ENCODE data around the gene PARD6B. TPM values are rescaled to one million over a fixed set of nuclear protein-coding genes. Genes with fewer than 3 reads are reported as not detected.
A peak's percentile ranks its signal among the peaks of the same experiment; 100 is the strongest.
"Not testable (repeated sequence)": the region's sequence is repeated elsewhere in the genome, so short reads cannot be mapped to it uniquely, and the experiment has no call there.

Gene PARD6B
- total RNA-seq, 2 donors from 2014 or later = 8.3 to 14.4 TPM

GRCh38 chr20:50691573-50692551 is 39.5 kb upstream of the PARD6B start:
- Histone ChIP-seq H3K27ac (peak overlapping the region; percentile 35 to 62), H3K27me3 (replicated peaks; ENCODE audit: insufficient read depth) (no peaks in the 10 kb centered on the region), H3K9me3 (no peaks in the 10 kb centered on the region), H3K36me3 (no peaks in the 10 kb centered on the region), H3K4me3 (peak overlapping the region; percentile 16 to 21), H3K4me1 (replicated peaks) (no peaks in the 10 kb centered on the region)
- intact Hi-C loops (cut with DNase I) = no loop called here
- no peak for TF ChIP-seq CTCF (IDR thresholded peaks at IDR 0.05)
- no peak for TF ChIP-seq POLR2AphosphoS5 (IDR thresholded peaks at IDR 0.05)
- no peak for TF ChIP-seq POLR2A (IDR thresholded peaks at IDR 0.05)
- no peak for DNase-seq (ENCODE audit: low spot score)
- 29% methylated on average over 23 of the region's 23 CpGs for WGBS

GRCh38 chr20:50692552-50692933 is 38.8 kb upstream of the PARD6B start:
- TF ChIP-seq POLR2AphosphoS5 (IDR thresholded peaks at IDR 0.05) = no peak
- Histone ChIP-seq H3K9me3 (no peaks in the 10 kb centered on the region), H3K27me3 (replicated peaks; ENCODE audit: insufficient read depth) (no peaks in the 10 kb centered on the region), H3K4me1 (replicated peaks) (no peaks in the 10 kb centered on the region), H3K27ac (no peak overlapping the region), H3K36me3 (no peaks in the 10 kb centered on the region), H3K4me3 (no peak overlapping the region)
- WGBS = 72% methylated on average over 2 of the region's 2 CpGs
- intact Hi-C loops (cut with DNase I) = no loop called here
- DNase-seq (ENCODE audit: low spot score) = no peak

DNA sequence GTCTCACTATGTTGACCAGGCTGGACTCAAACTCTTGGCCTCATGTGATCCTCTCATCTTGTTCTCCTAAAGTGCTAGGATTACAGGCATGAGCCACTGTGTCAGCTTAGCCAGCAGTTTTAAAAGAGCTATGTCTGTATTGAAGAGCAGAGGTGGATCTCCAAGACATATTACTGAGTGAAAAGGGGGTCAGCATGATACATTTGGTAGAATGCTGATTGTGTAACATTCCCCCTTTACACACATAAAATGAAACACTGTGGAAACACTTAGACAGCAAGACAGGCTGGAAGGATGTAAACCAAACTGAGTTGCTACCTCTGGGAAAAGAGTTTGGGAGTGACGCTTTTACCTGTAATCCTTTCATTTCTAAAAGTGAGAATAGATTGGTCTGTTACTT is 38.4 kb upstream of the PARD6B start:
- Histone ChIP-seq H3K4me1 (replicated peaks) (no peaks in the 10 kb centered on the region), H3K36me3 (no peaks in the 10 kb centered on the region), H3K27me3 (replicated peaks; ENCODE audit: insufficient read depth) (no peaks in the 10 kb centered on the region), H3K9me3 (no peaks in the 10 kb centered on the region), H3K27ac (no peak overlapping the region), H3K4me3 (no peak overlapping the region)
- no peak for DNase-seq (ENCODE audit: low spot score)
- intact Hi-C loops (cut with DNase I) = no loop called here
- TF ChIP-seq CTCF (IDR thresholded peaks at IDR 0.05) = no peak
- 93% methylated on average over 1 of the region's 1 CpG for WGBS

DNA sequence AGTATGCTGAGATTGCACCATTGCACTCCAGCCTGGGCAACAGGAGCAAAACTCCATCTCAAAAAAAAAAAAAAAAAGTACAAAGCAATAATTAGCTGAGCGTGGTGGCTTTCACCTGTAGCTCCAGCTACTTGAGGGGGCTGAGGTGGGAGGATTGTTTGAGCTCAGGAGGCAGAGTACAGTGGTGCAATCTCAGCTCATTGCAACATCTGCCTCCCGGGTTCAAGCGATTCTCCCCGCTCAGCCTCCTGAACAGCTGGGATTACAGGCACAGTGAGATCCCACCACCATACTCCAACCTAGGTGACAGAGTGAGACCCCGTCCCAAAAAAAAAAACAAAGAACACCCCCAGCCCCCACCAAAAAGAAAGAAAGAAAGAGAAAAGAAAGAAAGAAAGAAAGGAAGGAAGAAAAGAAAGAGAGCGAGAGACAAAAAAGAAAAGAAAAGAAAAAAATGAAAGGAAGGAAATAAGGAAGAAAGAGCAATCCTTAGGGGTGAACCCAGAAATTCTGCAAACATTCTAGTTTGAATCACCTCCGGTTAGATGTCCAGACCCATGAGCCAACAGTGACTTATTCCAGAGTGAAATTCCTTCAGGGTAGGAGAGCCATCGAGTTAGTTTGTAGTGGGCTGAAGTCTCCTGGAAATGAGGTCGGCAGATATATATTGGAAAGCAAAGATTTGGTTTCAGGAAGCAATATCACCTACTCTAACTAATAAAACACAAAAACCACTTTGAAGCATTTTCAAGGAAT is 36.8 kb upstream of the PARD6B start:
- intact Hi-C loops (cut with DNase I) = no loop called here
- H3K9me3 ChIP-seq = no peaks in the 10 kb centered on the region
- H3K4me3 ChIP-seq = no peak overlapping the region
- no peak for DNase-seq (ENCODE audit: low spot score)
- H3K4me1 ChIP-seq (replicated peaks) = no peaks in the 10 kb centered on the region
- no peak overlapping the region for H3K27ac ChIP-seq
- WGBS = 69% methylated on average over 9 of the region's 9 CpGs
- H3K36me3 ChIP-seq = no peaks in the 10 kb centered on the region
- TF ChIP-seq POLR2AphosphoS5 (IDR thresholded peaks at IDR 0.05) (no peak), CTCF (IDR thresholded peaks at IDR 0.05) (no peak), POLR2A (IDR thresholded peaks at IDR 0.05) (no peak)
- H3K27me3 ChIP-seq (replicated peaks; ENCODE audit: insufficient read depth) = no peaks in the 10 kb centered on the region

DNA sequence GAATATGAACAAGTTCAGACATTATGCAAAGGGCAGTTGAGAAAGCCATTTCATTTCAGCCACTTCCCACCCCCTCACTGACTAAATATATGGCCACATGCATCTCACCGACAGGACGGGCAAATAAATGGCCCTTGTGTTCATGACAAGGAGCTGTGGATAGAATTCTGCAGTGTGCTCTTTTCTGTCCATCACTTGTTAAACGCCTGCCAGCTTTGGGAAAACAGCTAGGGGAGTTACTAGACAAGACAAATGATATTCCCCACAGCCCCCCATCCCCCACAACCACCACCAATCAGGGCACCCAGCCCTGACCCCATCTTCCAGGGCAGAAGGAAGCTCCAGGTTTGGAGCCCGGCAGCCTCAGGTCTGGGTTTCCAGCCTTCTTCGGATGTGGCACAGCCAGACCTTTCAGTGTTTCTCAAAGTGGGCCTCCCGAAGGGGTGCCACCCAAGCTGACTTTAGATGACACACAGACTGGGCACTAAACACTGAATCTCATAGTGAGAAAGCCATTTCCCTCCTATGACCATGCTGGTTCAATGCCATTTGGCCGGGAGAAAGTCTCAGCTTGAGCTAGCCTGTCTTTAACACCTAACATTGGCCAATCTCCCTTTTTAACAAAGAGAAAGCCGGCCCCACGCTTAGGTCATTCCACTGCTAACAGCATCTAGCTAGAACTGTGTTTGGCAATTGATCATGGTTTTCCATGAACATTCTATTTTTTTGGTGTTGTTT is 36.1 kb upstream of the PARD6B start:
- DNase-seq (ENCODE audit: low spot score) = no peak
- 45% methylated on average over 9 of the region's 9 CpGs for WGBS
- H3K27me3 ChIP-seq (replicated peaks; ENCODE audit: insufficient read depth) = no peaks in the 10 kb centered on the region
- TF ChIP-seq CTCF (IDR thresholded peaks at IDR 0.05) = no peak
- no peak for TF ChIP-seq POLR2AphosphoS5 (IDR thresholded peaks at IDR 0.05)
- TF ChIP-seq POLR2A (IDR thresholded peaks at IDR 0.05) = no peak
- intact Hi-C loops (cut with DNase I) = no loop called here
- no peaks in the 10 kb centered on the region for H3K9me3 ChIP-seq
- H3K4me3 ChIP-seq = no peak overlapping the region
- no peaks in the 10 kb centered on the region for H3K36me3 ChIP-seq
- no peaks in the 10 kb centered on the region for H3K4me1 ChIP-seq (replicated peaks)
- H3K27ac ChIP-seq = no peak overlapping the region

DNA sequence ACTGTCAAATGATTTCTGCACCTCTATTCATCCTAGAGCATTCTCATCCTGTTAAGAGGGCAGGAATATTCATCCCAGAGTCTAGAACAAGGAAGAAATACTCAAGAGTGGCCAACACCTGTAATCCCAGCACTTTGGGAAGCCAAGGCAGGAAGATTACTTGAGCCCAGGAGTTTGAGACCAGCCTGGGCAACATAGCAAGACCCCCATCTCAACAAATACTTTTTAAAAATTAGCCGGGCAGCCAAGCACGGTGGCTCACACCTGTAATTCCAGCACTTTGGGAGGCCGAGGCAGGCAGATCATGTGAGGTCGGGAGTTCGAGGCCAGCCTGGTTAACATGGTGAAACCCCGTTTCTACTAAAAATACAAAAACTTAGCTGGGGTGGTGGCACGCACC is 33.1 kb upstream of the PARD6B start:
- H3K27ac ChIP-seq; H3K27me3 ChIP-seq (replicated peaks; ENCODE audit: insufficient read depth); H3K36me3 ChIP-seq; H3K4me1 ChIP-seq (replicated peaks); DNase-seq (ENCODE audit: low spot score); H3K4me3 ChIP-seq; intact Hi-C loops (cut with DNase I); H3K9me3 ChIP-seq: not testable (repeated sequence)
- WGBS = 98% methylated on average over 7 of the region's 7 CpGs

All from prostate gland (tissue), 2 donors.